HG02798 (cell line): ENCODE results near the gene ANO9.

Experiments used
- ATAC-seq: cut with Tn5 transposase; IDR thresholded peaks from one replicate; pipeline ENCODE4 v1.9.1; 2021; ENCODE audit warnings: mild to moderate bottlenecking; ENCODE audit not compliant: unreplicated experiment, poor library complexity

The ANO9 gene, protein sequence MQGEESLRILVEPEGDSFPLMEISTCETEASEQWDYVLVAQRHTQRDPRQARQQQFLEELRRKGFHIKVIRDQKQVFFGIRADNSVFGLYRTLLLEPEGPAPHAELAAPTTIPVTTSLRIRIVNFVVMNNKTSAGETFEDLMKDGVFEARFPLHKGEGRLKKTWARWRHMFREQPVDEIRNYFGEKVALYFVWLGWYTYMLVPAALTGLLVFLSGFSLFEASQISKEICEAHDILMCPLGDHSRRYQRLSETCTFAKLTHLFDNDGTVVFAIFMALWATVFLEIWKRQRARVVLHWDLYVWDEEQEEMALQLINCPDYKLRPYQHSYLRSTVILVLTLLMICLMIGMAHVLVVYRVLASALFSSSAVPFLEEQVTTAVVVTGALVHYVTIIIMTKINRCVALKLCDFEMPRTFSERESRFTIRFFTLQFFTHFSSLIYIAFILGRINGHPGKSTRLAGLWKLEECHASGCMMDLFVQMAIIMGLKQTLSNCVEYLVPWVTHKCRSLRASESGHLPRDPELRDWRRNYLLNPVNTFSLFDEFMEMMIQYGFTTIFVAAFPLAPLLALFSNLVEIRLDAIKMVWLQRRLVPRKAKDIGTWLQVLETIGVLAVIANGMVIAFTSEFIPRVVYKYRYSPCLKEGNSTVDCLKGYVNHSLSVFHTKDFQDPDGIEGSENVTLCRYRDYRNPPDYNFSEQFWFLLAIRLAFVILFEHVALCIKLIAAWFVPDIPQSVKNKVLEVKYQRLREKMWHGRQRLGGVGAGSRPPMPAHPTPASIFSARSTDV

GRCh38 chr11:441418-442274 is at the start of gene ANO9:
Gene ANO9 (minus strand): TSS chr11:442011. CDS start chr11:441926, 85 bp downstream.
- ATAC-seq = peak; percentile 61

DNA sequence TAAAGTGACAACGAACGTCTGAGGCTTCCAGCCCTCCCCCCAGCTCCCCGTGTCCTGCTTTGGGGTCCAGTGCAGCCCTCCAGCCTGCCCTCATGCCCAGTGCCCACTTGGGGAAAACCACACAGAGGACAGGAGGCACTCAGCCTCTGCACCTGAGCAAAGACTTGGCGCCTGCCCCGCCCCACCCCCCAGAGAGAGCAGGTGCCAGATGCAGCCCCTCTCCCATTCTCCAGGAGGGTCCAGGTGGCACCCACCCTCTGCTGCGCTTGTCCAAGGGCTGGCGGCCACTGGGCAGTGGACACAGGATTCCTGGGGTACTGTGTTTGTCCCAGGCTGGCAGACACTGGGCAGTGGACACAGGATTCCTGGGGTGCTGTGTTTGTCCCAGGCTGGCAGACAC is 49.5 kb upstream of the ANO9 start:
- no peak for ATAC-seq

DNA sequence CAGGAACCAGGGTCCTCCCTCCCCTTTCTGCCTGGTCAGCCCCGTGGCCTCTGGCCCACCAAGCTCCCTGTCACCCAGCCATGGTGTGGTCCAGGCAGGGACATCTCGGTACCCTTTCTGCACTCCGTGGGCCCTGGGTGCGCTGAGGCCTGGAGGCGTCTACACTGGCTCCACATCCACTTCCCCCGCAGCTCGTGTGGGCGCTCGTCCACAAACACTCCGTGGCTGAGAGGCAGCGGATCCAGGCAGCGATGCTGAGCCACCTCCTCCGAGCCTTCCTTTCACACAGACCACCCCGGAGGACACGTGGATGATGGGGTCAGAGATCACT is 49.1 kb upstream of the ANO9 start:
- ATAC-seq = no peak

GRCh38 chr11:490186-490929 is 48.5 kb upstream of the ANO9 start:
- ATAC-seq = no peak

- no peak for ATAC-seq
These were observed 47.9 kb upstream of the ANO9 start for GRCh38 chr11:489610-490185.

DNA sequence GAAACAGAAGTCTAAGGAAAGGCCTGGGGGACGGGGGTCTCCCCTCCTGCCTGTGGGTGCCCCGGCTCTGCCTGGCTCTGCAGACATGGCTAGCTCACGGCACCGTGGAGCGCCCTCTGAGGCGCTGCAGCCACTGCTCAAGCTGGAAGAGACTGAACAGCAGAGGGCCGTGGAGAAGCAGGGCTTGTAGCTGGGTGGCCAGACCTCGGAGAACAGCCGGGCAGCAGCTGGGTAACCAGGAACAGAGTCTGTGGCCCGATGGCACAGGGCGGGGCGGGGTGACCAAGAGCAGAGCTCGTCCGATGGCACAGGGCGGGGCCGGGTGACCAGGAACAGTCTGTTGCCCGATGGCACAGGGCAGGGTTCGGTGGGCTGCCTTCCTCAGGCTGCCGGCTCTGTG is 47.2 kb upstream of the ANO9 start:
- no peak for ATAC-seq

GRCh38 chr11:488579-488978 is 46.8 kb upstream of the ANO9 start:
- no peak for ATAC-seq

GRCh38 chr11:488062-488461 is 46.3 kb upstream of the ANO9 start:
- ATAC-seq = no peak

DNA sequence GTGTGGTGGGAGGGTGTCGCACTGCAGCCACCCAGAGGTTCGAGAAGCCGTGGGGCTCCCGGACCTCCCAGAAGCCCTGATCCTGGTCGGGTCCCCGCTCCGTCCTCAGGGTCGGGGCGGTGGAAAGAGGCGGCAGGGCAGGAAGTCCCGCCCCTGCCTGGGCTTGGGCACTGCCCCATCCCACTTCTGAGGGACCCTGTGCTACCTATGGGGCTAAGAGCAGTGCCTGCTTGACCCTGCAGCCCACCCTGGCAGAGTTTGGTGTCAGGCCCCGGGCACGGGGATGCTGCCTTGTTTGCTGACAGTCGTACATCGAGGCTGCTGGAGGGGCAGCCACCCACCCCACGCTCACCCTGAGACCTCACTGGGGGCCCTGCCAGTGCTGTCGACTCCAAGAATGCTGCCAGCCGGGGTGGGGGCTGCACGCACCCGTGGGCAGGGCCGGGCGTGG is 45.8 kb upstream of the ANO9 start:
- no peak for ATAC-seq

DNA sequence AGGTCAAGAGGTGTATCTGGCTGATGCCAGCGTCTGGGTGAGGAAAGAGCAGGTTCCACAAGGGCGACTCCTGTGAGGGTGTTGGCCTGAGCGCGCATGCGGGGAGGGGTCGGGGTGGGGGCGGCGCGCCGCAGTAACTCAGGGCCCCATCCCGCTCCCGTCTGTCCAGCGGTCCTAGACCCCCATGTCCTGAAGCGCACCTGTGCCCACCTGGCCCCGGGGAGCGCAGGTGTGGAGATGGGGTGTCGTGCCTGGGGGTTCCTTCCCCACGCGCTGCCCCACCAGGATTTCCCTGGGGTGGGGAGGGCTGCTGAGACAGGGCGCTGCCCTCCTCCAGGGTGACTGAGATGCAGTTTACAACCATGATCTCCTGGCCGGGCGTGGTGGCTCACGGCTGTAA is 44.4 kb upstream of the ANO9 start:
- ATAC-seq = no peak

GRCh38 chr11:484616-485015 is 42.8 kb upstream of the ANO9 start:
- ATAC-seq = no peak

GRCh38 chr11:479311-479710 is 37.5 kb upstream of the ANO9 start:
- ATAC-seq = no peak

DNA sequence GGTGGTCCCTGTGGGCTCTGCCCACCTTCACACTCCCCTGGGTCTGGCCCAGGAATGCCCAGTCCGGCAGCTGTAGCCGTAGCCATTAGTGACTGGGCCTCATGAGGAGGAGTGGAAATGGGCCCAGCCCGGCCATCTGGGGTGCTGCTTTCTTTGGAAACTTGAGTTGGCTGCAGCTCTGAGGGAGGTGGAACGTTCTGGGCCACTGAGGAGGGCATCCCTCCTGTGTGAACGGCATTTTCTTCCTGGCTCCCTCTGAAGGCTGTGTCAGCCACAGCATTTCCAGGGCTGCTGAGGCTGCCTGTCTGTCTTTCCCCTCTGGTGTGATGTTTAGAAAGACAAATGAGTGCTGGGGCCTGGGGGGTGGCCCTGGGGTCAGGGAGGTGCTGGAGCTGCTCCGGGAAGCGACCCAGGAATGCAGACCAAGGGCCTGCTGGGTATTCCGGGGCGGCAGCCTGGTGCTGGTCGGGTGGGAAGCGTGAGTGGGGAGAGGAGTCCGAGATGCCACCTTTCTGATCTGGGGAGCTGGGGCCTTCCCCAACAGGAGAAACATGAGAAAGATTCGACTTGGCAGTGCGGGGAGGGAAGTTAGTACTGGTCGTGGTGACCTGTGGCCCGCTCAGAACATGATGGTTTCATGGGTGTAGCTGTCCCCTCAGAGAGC is 35.4 kb upstream of the ANO9 start:
- ATAC-seq = no peak

DNA sequence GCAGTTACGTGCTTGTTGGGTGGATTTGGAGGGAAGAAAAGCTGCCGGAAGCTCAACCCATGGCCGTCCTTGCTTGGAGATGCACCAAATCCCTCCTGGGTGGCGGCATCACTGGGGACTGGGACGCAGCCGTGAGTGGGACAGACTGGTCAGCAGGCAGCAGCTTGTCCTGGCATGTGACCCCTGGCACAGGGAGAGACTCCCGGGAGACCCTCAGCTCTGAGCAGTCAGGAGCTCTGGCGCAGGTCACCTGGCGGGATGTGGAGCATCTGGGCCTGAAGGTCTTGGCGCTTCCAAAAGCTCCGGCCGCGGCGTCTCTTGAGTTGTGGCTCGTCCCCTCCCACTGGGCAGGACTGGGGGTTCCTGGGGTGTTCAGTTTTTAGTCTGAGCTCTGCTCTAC is 34.6 kb upstream of the ANO9 start:
- no peak for ATAC-seq

GRCh38 chr11:475941-476340 is 34.1 kb upstream of the ANO9 start:
- ATAC-seq = no peak

DNA sequence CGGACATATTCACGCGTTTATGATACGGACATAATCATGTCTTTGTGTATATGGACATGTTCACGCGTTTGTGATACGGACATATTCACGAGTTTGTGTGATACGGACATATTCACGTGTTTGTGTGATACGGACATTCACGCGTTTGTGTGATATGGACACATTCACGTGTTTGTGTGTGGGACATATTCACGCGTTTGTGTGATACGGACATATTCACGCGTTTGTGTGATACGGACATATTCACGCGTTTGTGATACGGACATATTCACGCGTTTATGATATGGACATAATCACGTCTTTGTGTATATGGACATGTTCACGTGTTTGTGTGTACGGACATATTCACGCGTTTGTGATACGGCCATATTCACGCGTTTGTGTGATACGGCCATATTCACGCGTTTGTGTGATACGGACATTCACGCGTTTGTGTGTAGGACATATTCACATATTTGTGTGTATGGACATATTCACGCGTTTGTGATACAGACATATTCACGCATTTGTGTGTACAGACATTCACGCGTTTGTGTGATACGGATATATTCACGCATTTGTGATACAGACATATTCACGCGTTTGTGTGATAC is 33.2 kb upstream of the ANO9 start:
- ATAC-seq = no peak

GRCh38 chr11:473962-474785 is 32.4 kb upstream of the ANO9 start:
- no peak for ATAC-seq

GRCh38 chr11:473415-473814 is 31.6 kb upstream of the ANO9 start:
- ATAC-seq = no peak
